Uterus (tissue), 2 donors: ENCODE results near the gene C1QTNF5.
A peak's percentile ranks its signal among the peaks of the same experiment; 100 is the strongest.

Experiments
- CTCF ChIP-seq, 4 experiments: fragments of 200-600 bp in 2 of 4; fragments of 450-650 bp in 2 of 4; sonication (generic) in 2 of 4; IDR thresholded peaks; one replicate each; pipeline ENCODE4 v1.5.1; 2016 to 2019; ENCODE audit warnings: antibody characterized with exemption in 4 of 4, mild to moderate bottlenecking in 2 of 4, moderate library complexity in 1 of 4
- POLR2A ChIP-seq, 2 donors: fragments of 450-650 bp; IDR thresholded peaks; one replicate each; pipeline ENCODE4 v1.6.1; 2016; ENCODE audit warnings: antibody characterized with exemption in 2 of 2, mild to moderate bottlenecking in 1 of 2, moderate library complexity in 1 of 2

DNA sequence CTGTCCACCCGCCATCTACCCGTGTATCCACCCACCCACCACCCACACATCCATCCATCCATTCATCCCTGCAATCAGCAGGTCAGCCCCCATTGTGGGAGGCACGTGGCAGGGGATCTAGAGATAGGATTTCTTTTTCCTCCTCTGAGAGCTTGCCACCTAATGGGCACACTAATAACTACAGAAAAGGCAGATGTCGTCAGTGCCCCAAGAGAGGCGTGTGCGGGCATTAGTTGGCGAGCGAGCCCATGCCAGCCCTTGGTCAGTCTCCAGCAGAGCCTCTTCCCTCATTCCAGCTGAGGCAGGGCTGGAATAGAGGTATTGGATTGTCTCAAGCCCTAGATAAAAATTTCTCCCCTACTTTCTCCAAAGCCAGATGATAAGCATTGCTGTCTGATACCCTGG, 31.1 kb upstream of the C1QTNF5 start:
- TF ChIP-seq POLR2A (IDR thresholded peaks at IDR 0.05) = no peak
- TF ChIP-seq CTCF (IDR thresholded peaks at IDR 0.05) = peak in 1 of 4 experiments; percentile 5
